ENCODE measurements around the gene HAGHL. TPM values are rescaled to one million over a fixed set of nuclear protein-coding genes. Genes with fewer than 3 reads are reported as not detected.

HAGHL gene
- total and polyA plus RNA-seq, 4 donors: 4.1 to 26.7 (median 13.1) TPM

- no peaks in the 10 kb centered on the region for H3K36me3 ChIP-seq (ENCODE audit: control insufficient read depth in 4 of 4, insufficient read depth in 4 of 4, low read length in 4 of 4)
- H3K4me1 ChIP-seq (ENCODE audit: control insufficient read depth in 5 of 5, insufficient read depth in 5 of 5, low read length in 5 of 5): no peaks in the 10 kb centered on the region
- no peak for ATAC-seq (ENCODE audit: insufficient read depth, low FRiP score)
- no peak for TF ChIP-seq CTCF (IDR thresholded peaks at IDR 0.05; ENCODE audit: control extremely low read depth, extremely low read depth)
- H3K9me3 ChIP-seq (ENCODE audit: control insufficient read depth in 4 of 4, insufficient read depth in 3 of 4, low read length in 3 of 4): peaks cover 0 to 5% (median 0%) of the 10 kb centered on the region in 4 donors
- peaks cover 11 to 59% (median 32%) of the 10 kb centered on the region in 3 donors for H3K27me3 ChIP-seq (ENCODE audit: control insufficient read depth in 3 of 3, insufficient read depth in 3 of 3, low read length in 2 of 3)
- 37 to 55% methylated on average over 14 of the region's 14 CpGs for WGBS, 2 donors
- H3K27ac ChIP-seq (ENCODE audit: low read depth in 1 of 2, low read length in 1 of 2): no peak overlapping the region
- H3K9ac ChIP-seq (ENCODE audit: insufficient read depth in 1 of 2, low read length in 2 of 2): no peak overlapping the region
- DNase-seq: no peak
- H3K4me3 ChIP-seq: no peak overlapping the region
Measured at GRCh38 chr16:707062-707538, 19.8 kb upstream of the HAGHL start.

- Histone ChIP-seq H3K36me3 (ENCODE audit: control insufficient read depth in 4 of 4, insufficient read depth in 4 of 4, low read length in 4 of 4) (no peaks in the 10 kb centered on the region), H3K4me1 (ENCODE audit: control insufficient read depth in 5 of 5, insufficient read depth in 5 of 5, low read length in 5 of 5) (no peaks in the 10 kb centered on the region), H3K27me3 (ENCODE audit: control insufficient read depth in 3 of 3, insufficient read depth in 3 of 3, low read length in 2 of 3) (peaks cover 11 to 49% (median 28%) of the 10 kb centered on the region in 3 donors), H3K27ac (ENCODE audit: low read depth in 1 of 2, low read length in 1 of 2) (no peak overlapping the region), H3K9me3 (ENCODE audit: control insufficient read depth in 4 of 4, insufficient read depth in 3 of 4, low read length in 3 of 4) (peaks cover 0 to 5% (median 0%) of the 10 kb centered on the region in 4 donors), H3K4me3 (no peak overlapping the region), H3K9ac (ENCODE audit: insufficient read depth in 1 of 2, low read length in 2 of 2) (no peak overlapping the region)
- no peak for DNase-seq
- no peak for ATAC-seq (ENCODE audit: insufficient read depth, low FRiP score)
- no peak for TF ChIP-seq CTCF (IDR thresholded peaks at IDR 0.05; ENCODE audit: control extremely low read depth, extremely low read depth)
- 58 to 63% methylated on average over 3 of the region's 3 CpGs for WGBS, 2 donors
Measured at GRCh38 chr16:708019-708418, 18.9 kb upstream of the HAGHL start.

GRCh38 chr16:708959-709358 is 17.9 kb upstream of the HAGHL start:
- Histone ChIP-seq H3K4me3 (no peak overlapping the region), H3K9ac (ENCODE audit: insufficient read depth in 1 of 2, low read length in 2 of 2) (no peak overlapping the region), H3K27me3 (ENCODE audit: control insufficient read depth in 3 of 3, insufficient read depth in 3 of 3, low read length in 2 of 3) (peaks cover 11 to 41% (median 18%) of the 10 kb centered on the region in 3 donors), H3K4me1 (ENCODE audit: control insufficient read depth in 5 of 5, insufficient read depth in 5 of 5, low read length in 5 of 5) (no peaks in the 10 kb centered on the region), H3K27ac (ENCODE audit: low read depth in 1 of 2, low read length in 1 of 2) (no peak overlapping the region), H3K36me3 (ENCODE audit: control insufficient read depth in 4 of 4, insufficient read depth in 4 of 4, low read length in 4 of 4) (no peaks in the 10 kb centered on the region), H3K9me3 (ENCODE audit: control insufficient read depth in 4 of 4, insufficient read depth in 3 of 4, low read length in 3 of 4) (peaks cover 0 to 5% (median 0%) of the 10 kb centered on the region in 4 donors)
- WGBS, 2 donors: 58 to 73% methylated on average over 4 of the region's 4 CpGs
- ATAC-seq (ENCODE audit: insufficient read depth, low FRiP score): no peak
- DNase-seq: no peak
- no peak for TF ChIP-seq CTCF (IDR thresholded peaks at IDR 0.05; ENCODE audit: control extremely low read depth, extremely low read depth)

All from lung (tissue), 12 donors.